ENCODE data around the gene FGD5.

GRCh38 chr3:14858105-14858504 is 39.3 kb downstream of the FGD5 start:
- TF ChIP-seq CTCF (IDR thresholded peaks at IDR 0.05) (no peak), POLR2A (IDR thresholded peaks at IDR 0.05) (no peak)

Measured in uterus (tissue), 2 donors.